ENCODE results near the gene SNX24.
"Not testable (repeated sequence)": the region's sequence is repeated elsewhere in the genome, so short reads cannot be mapped to it uniquely, and the experiment has no call there.

SNX24 gene

GRCh38 chr5:122967625-122968024 is 122.2 kb downstream of the SNX24 start:
- DNase-seq (ENCODE audit: low spot score), result peak; percentile 14

GRCh38 chr5:122968056-122968455 is 122.6 kb downstream of the SNX24 start:
- not testable (repeated sequence) for DNase-seq (ENCODE audit: low spot score)

- no peak for DNase-seq (ENCODE audit: low spot score)
Measured at GRCh38 chr5:122971333-122971732, 125.9 kb downstream of the SNX24 start.

- no peak for DNase-seq (ENCODE audit: low spot score)
Measured at GRCh38 chr5:122972877-122973276, 127.5 kb downstream of the SNX24 start.

- not testable (repeated sequence) for DNase-seq (ENCODE audit: low spot score)
Measured at GRCh38 chr5:122973759-122974158, 128.3 kb downstream of the SNX24 start.

GRCh38 chr5:122974251-122974650 is 128.8 kb downstream of the SNX24 start:
- not testable (repeated sequence) for DNase-seq (ENCODE audit: low spot score)

GRCh38 chr5:122977319-122977718 is 131.9 kb downstream of the SNX24 start:
- DNase-seq (ENCODE audit: low spot score), result no peak

GRCh38 chr5:122978068-122978467 is 132.7 kb downstream of the SNX24 start:
- no peak for DNase-seq (ENCODE audit: low spot score)

GRCh38 chr5:122978644-122979297 is 133.4 kb downstream of the SNX24 start:
- DNase-seq (ENCODE audit: low spot score), result no peak

GRCh38 chr5:122981846-122982245 is 136.4 kb downstream of the SNX24 start:
- DNase-seq (ENCODE audit: low spot score), result no peak

- no peak for DNase-seq (ENCODE audit: low spot score)
Measured at GRCh38 chr5:122982376-122982775, 137.0 kb downstream of the SNX24 start.

GRCh38 chr5:122984425-122984824 is 139.0 kb downstream of the SNX24 start:
- no peak for DNase-seq (ENCODE audit: low spot score)

- no peak for DNase-seq (ENCODE audit: low spot score)
Measured at GRCh38 chr5:122985006-122985700, 139.7 kb downstream of the SNX24 start.

- no peak for DNase-seq (ENCODE audit: low spot score)
Measured at GRCh38 chr5:122985954-122986721, 140.7 kb downstream of the SNX24 start.

GRCh38 chr5:122996091-122996490 is 150.7 kb downstream of the SNX24 start:
- DNase-seq (ENCODE audit: low spot score), result no peak

- no peak for DNase-seq (ENCODE audit: low spot score)
Measured at GRCh38 chr5:122997294-122997693, 151.9 kb downstream of the SNX24 start.

- DNase-seq (ENCODE audit: low spot score), result peak; percentile 21
Measured at GRCh38 chr5:122999947-123000563, 154.6 kb downstream of the SNX24 start.

- DNase-seq (ENCODE audit: low spot score), result no peak
Measured at GRCh38 chr5:123000731-123001130, 155.3 kb downstream of the SNX24 start.

- no peak for DNase-seq (ENCODE audit: low spot score)
Measured at GRCh38 chr5:123001808-123002207, 156.4 kb downstream of the SNX24 start.

- DNase-seq (ENCODE audit: low spot score), result no peak
Measured at GRCh38 chr5:123007182-123007581, 161.8 kb downstream of the SNX24 start.

- no peak for DNase-seq (ENCODE audit: low spot score)
Measured at GRCh38 chr5:123007754-123008153, 162.3 kb downstream of the SNX24 start.

- no peak for DNase-seq (ENCODE audit: low spot score)
Measured at GRCh38 chr5:123012321-123012720, 166.9 kb downstream of the SNX24 start.

GRCh38 chr5:123014689-123015088 is 169.3 kb downstream of the SNX24 start:
- DNase-seq (ENCODE audit: low spot score), result peak; percentile 63
